Fibroblast of the aortic adventitia (primary cell): Measurements from ENCODE around the gene GNPAT. TPM values are rescaled to one million over a fixed set of nuclear protein-coding genes. Genes with fewer than 3 reads are reported as not detected.

Source experiments
- DNase-seq: peaks from one replicate; pipeline ENCODE4 v3.0.0-alpha.2; 2010; ENCODE audit warnings: low read depth
- H3K4me3 ChIP-seq: 2 replicates; pipeline ENCODE4 v1.5.1; 2011; ENCODE audit warnings: low read depth, mild to moderate bottlenecking, control low read depth, low read length, moderate library complexity
- CTCF ChIP-seq: IDR thresholded peaks from 2 replicates; pipeline ENCODE4 v1.5.1; 2011; ENCODE audit warnings: mild to moderate bottlenecking, low read length, control low read depth, inconsistent platforms; ENCODE audit not compliant: insufficient read depth
- small RNA-seq: library from RNA; depleted of rRNA; stranded (forward); fragments of <200 nt; gene quantifications from one replicate; pipeline ENCODE3, GENCODE V24; 2012
- total RNA-seq: library from RNA; depleted of rRNA; stranded (reverse); fragments of >200 nt; gene quantifications from 2 replicates; pipeline ENCODE4 v1.2.3, GENCODE V29; 2012; ENCODE audit warnings: low replicate concordance

GNPAT gene
- total RNA-seq, 1 donor: 54.8 TPM

DNA sequence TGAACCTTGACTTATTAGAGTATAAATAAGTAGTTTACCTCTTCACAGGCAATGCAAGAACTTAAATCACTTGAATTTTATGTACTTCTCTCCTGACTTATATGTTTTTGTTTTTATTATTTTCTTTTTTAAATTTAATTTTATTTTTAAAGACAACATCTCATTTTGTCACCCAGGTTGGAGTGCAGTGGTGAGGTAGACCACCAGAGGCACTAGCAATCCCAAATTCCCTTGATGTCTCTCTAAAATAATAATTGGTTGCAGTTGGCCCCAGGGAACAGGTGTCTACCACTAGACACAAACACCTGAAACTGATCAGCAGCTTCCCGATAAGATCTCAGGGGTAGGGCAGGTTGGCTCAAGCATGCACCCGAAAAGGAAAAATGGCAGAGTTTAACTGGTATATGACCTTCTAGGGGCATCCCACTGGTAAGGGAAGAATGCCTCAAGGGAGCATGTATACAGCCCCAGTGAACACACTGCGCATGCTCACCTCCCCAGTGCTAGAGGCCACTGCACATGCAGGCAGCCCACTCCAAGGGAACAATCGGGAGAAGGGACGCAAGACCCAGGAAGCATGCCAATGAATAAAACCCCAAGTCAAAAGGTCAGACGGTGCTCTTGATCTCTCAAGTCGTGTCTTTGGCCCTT, 82.0 kb downstream of the GNPAT start:
- H3K4me3 ChIP-seq: no peak overlapping the region
- no peak for DNase-seq
- TF ChIP-seq CTCF: peak; percentile 7

- no peak overlapping the region for H3K4me3 ChIP-seq
- TF ChIP-seq CTCF: no peak
- no peak for DNase-seq
Observed at GRCh38 chr1:231324660-231325059, 83.6 kb downstream of the GNPAT start.

DNA sequence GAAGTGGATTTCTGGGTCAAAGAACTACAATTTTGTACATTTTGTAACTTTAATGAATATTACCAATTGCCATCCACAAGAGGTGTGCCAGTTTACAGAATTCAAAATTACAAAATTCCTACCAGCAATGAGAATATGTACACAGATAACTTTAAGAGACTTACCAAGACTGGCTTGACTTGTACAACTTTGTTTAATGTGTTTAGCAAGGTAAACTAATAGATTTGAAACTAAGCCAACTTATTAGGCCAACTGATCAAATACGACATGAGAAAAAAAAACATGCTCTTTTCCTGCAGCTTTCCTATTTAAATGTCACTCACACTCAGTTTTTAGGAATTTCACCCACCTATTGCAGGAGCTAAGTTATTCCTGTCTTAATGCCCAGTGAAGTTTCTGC, 85.2 kb downstream of the GNPAT start:
- DNase-seq: no peak
- no peak overlapping the region for H3K4me3 ChIP-seq
- TF ChIP-seq CTCF: no peak

Small RNAs within 50 kb of the gene (small RNA-seq; reads per million reads assigned to genes)
- gene RNA5SP80: not detected

Other genes with a start within 250 kb of the GNPAT start
- 2.0 and 13.4 TPM in 2 replicates for gene FAM89A, start 201.0 kb upstream of the GNPAT start, total RNA-seq
- not detected in 2 replicates for gene TRIM67, start 79.2 kb upstream of the GNPAT start, total RNA-seq
- gene EXOC8, start 96.6 kb downstream of the GNPAT start, total RNA-seq: 18.6 and 19.3 TPM in 2 replicates
- 17.2 and 33.6 TPM in 2 replicates for gene SPRTN, start 97.1 kb downstream of the GNPAT start, total RNA-seq
- 31.2 and 44.1 TPM in 2 replicates for gene EGLN1, start 181.1 kb downstream of the GNPAT start, total RNA-seq